Measurements from ENCODE around the gene PTCH2. TPM values are rescaled to one million over a fixed set of nuclear protein-coding genes. Genes with fewer than 3 reads are reported as not detected.
A peak's percentile ranks its signal among the peaks of the same experiment; 100 is the strongest.

The PTCH2 gene, protein sequence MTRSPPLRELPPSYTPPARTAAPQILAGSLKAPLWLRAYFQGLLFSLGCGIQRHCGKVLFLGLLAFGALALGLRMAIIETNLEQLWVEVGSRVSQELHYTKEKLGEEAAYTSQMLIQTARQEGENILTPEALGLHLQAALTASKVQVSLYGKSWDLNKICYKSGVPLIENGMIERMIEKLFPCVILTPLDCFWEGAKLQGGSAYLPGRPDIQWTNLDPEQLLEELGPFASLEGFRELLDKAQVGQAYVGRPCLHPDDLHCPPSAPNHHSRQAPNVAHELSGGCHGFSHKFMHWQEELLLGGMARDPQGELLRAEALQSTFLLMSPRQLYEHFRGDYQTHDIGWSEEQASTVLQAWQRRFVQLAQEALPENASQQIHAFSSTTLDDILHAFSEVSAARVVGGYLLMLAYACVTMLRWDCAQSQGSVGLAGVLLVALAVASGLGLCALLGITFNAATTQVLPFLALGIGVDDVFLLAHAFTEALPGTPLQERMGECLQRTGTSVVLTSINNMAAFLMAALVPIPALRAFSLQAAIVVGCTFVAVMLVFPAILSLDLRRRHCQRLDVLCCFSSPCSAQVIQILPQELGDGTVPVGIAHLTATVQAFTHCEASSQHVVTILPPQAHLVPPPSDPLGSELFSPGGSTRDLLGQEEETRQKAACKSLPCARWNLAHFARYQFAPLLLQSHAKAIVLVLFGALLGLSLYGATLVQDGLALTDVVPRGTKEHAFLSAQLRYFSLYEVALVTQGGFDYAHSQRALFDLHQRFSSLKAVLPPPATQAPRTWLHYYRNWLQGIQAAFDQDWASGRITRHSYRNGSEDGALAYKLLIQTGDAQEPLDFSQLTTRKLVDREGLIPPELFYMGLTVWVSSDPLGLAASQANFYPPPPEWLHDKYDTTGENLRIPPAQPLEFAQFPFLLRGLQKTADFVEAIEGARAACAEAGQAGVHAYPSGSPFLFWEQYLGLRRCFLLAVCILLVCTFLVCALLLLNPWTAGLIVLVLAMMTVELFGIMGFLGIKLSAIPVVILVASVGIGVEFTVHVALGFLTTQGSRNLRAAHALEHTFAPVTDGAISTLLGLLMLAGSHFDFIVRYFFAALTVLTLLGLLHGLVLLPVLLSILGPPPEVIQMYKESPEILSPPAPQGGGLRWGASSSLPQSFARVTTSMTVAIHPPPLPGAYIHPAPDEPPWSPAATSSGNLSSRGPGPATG
- 1 to 10 TPM in 1 of 2 donors, under 1 TPM in 1; 0.64 to 1.1 TPM for total RNA-seq

DNA sequence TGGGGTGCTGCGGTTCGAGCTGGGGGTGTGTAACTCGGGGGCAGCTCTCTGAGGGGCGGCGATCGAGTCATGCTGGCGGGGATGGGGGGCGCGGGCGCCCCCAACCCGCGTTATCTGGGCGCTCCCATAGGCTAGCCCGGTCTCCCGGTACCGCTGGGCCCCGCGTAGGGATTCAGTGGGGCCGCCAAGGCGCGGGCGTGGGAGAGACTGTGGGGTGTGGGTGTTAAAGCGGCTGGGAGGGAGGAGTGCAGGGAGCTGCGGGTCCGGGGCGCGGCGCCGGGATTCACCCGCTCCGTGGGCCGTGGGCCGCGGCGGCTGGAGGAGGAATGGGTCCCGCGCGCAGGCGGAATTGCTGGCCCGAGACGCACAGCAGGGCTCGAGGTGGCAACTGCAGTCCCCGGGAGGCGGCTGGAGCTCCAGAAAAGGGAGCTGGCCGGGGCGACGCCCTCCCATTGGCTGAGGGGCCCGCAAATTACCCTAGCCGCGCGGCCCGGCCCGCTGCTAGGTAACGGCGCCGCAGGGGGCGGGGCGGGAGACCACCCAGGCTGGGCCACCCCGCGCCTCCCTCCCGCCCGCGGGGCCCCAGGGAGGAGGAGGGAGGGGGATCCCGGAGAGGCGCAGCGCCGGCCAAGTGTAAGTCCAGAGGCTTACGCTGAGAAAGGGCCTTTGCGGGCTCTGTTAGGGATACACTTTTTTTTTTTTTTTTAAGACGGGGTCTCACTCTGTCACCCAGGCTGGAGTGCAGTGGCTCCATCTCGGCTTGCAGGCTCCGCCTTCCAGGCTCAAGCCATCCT, at the start of gene PTCH2:
PTCH2 (minus strand) TSS at position 392 of the 794 bp plus-strand sequence; CDS start at position 71, 321 bp downstream.
- Mint-ChIP-seq H3K27me3 (peaks cover 22% of the 10 kb centered on the region), H3K4me1 (no peaks in the 10 kb centered on the region), H3K9me3 (no peaks in the 10 kb centered on the region), H3K4me3 (peak within 1 kb of the TSS; percentile 22), H3K36me3 (ENCODE audit: low read depth) (no peaks in the 10 kb centered on the region), H3K27ac (no peak within 1 kb of the TSS)
- ATAC-seq (replicated peaks): peak; percentile 45

DNA sequence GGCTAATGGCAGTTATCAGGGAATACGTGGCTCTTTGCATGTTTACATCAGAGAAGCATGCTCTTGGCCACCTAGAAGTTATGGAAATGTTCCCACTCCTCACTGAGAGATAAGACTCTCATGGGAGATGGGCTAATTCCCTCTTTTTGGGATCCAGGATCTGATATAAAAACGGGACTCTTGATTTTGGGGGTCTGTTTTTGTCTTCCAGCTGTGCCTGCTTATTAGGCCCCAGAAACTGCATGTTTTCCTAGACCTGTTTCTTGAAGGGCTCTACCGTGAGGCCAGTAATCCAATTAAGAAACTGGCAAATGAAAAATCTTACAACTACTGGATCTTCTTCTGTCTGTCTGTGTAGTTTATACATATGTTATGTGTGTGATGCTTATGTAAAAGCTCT, 47.0 kb upstream of the PTCH2 start:
- peaks cover 3% of the 10 kb centered on the region for H3K9me3 Mint-ChIP-seq
- peaks cover 59% of the 10 kb centered on the region for H3K36me3 Mint-ChIP-seq (ENCODE audit: low read depth)
- no peaks in the 10 kb centered on the region for H3K27me3 Mint-ChIP-seq
- no peak overlapping the region for H3K27ac Mint-ChIP-seq
- H3K4me1 Mint-ChIP-seq: no peaks in the 10 kb centered on the region
- no peak for ATAC-seq (replicated peaks)
- no peak overlapping the region for H3K4me3 Mint-ChIP-seq

DNA sequence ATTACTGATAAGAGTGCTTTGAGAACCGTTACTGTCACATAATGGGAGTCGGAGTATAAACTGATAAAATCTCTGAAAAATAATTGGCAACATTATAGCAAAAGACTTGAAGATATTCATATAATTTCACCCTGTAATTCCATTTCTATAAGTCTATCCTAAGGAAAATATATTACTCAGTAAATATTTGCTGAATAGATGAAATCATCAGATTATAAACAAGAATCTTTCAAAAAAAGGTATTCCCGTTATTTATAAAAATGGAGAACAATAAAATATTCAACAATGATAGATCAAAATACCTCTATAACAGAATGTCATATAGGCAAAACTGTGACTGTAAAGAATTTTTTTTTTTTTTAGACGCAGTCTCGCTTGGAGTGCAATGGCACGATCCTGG, 42.4 kb upstream of the PTCH2 start:
- Mint-ChIP-seq H3K36me3 (ENCODE audit: low read depth) (peaks cover 79% of the 10 kb centered on the region), H3K9me3 (peaks cover 3% of the 10 kb centered on the region)
- no peak for ATAC-seq (replicated peaks)

DNA sequence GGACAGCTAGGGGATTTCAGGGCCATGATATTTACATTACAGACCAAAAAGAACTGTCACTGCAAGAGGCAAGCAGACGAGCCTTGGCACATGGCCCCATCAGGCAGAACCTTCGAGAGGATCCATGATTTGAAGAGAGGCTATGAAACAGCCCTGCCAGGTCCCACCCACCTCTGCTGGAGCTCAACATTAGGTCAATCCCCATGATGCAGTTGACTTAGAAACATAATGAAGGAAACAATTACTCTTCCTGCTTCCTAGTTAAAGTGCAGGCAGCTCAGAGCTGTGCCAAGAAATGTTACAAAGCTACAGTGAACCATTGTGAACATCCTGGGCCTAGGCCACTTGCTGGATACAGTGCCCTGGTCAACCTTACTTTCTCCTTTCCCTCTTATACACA, 41.7 kb upstream of the PTCH2 start:
- ATAC-seq (replicated peaks): no peak
- Mint-ChIP-seq H3K9me3 (peaks cover 3% of the 10 kb centered on the region), H3K27me3 (no peaks in the 10 kb centered on the region), H3K27ac (no peak overlapping the region), H3K36me3 (ENCODE audit: low read depth) (peaks cover 79% of the 10 kb centered on the region), H3K4me1 (no peaks in the 10 kb centered on the region), H3K4me3 (no peak overlapping the region)

More for the DNA sequence above, 42.4 kb upstream of the PTCH2 start:
- Mint-ChIP-seq H3K27ac (no peak overlapping the region), H3K4me3 (no peak overlapping the region), H3K4me1 (no peaks in the 10 kb centered on the region), H3K27me3 (no peaks in the 10 kb centered on the region)

DNA sequence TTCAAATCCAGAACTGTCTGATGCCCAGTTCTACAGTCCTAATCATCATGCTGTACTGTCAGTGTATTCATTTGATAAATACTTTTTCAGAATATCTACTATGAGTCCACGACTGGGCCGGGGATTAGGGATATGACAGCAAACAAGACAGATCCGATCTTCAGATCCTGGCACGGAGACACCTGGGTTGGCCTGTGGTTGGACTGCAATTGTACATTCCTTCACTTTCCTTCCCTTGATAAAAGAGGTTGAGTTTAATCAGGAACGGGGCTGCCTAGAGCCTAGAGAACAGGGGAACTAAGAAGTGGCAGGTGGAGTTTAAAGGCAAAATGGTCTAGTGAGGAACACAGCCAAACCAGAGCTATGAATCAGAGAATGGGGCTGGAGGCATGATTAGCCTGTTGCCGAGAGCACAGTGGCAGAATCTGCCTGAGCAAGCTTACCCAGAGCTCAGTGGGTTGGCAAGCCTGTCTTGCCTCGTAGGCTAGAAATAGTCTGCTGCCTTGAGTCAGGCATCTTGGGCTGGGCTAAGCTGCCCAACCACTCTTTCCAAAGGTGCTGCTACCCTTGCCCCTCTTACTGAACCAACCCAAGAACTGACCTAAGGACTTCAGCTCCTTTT, 38.1 kb upstream of the PTCH2 start:
- H3K4me1 Mint-ChIP-seq: no peaks in the 10 kb centered on the region
- H3K27me3 Mint-ChIP-seq: no peaks in the 10 kb centered on the region
- peak overlapping the region; percentile 4 for H3K27ac Mint-ChIP-seq
- H3K4me3 Mint-ChIP-seq: no peak overlapping the region
- peaks cover 72% of the 10 kb centered on the region for H3K36me3 Mint-ChIP-seq (ENCODE audit: low read depth)
- H3K9me3 Mint-ChIP-seq: no peaks in the 10 kb centered on the region
- no peak for ATAC-seq (replicated peaks)

DNA sequence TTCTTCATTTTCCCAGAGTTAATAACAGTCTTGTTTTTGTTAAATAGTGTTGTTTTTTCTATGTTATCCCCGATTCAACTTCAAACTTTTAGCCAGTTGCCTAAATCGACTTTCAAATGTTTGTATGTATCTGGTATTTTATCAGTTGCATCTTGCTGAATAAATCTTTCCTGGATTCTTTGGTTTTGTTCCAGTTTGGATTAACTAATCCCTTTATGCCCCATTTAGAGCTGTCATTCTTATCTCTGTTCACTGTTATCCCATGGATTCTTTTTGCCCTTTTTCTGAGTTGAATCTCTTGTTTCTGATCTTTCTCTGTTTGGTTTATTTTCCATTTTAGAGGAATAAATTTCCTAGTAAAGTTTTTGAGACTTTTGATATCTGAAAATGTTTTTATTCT, 31.1 kb upstream of the PTCH2 start:
- Mint-ChIP-seq H3K4me1 (no peaks in the 10 kb centered on the region), H3K27ac (peak overlapping the region; percentile 47), H3K4me3 (no peak overlapping the region), H3K36me3 (ENCODE audit: low read depth) (peaks cover 55% of the 10 kb centered on the region), H3K27me3 (no peaks in the 10 kb centered on the region), H3K9me3 (no peaks in the 10 kb centered on the region)
- ATAC-seq (replicated peaks): no peak

DNA sequence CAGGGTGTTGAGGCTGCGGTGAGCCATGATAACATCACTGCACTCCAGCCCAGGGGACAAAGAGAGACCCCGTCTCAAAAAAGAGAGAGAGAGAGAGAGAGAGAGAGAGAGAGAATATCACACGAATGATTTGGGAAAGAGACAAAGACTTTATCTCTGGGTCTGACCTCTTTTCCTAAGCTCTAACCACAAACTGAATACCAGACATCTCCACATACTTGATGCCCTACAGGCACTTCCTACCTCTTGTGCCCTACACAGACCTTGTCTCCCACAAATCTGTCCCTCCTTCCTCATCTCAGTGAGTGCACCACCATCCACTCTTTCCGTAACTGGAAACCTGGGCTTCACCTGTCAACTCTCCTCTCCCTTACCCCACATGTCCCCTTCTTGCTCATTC, 27.0 kb upstream of the PTCH2 start:
- Mint-ChIP-seq H3K27ac (peak overlapping the region; percentile 2), H3K9me3 (no peaks in the 10 kb centered on the region), H3K36me3 (ENCODE audit: low read depth) (peaks cover 59% of the 10 kb centered on the region), H3K4me1 (no peaks in the 10 kb centered on the region), H3K27me3 (no peaks in the 10 kb centered on the region), H3K4me3 (no peak overlapping the region)
- ATAC-seq (replicated peaks): no peak

DNA sequence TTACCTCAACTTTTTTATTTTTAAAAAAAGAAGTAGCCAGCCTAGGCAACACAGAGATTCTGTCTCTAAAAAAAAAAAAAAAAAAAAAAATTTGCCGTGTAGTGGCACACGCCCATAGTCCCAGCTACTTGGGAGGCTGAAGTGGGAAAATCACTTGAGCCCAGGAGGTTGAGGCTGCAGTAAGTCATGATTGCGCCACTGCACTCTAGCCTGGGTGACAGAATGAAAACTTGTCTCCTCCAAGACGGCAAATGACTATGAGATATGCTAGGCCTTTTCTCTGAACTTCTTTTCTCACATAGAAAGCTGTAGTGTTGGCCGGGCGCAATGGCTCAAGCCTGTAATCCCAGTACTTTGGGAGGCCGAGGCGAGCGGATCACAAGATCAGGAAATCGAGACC, 24.7 kb upstream of the PTCH2 start:
- H3K4me3 Mint-ChIP-seq: no peak overlapping the region
- H3K36me3 Mint-ChIP-seq (ENCODE audit: low read depth): peaks cover 59% of the 10 kb centered on the region
- H3K27ac Mint-ChIP-seq: no peak overlapping the region
- H3K9me3 Mint-ChIP-seq: no peaks in the 10 kb centered on the region
- no peaks in the 10 kb centered on the region for H3K4me1 Mint-ChIP-seq
- no peak for ATAC-seq (replicated peaks)
- H3K27me3 Mint-ChIP-seq: no peaks in the 10 kb centered on the region

DNA sequence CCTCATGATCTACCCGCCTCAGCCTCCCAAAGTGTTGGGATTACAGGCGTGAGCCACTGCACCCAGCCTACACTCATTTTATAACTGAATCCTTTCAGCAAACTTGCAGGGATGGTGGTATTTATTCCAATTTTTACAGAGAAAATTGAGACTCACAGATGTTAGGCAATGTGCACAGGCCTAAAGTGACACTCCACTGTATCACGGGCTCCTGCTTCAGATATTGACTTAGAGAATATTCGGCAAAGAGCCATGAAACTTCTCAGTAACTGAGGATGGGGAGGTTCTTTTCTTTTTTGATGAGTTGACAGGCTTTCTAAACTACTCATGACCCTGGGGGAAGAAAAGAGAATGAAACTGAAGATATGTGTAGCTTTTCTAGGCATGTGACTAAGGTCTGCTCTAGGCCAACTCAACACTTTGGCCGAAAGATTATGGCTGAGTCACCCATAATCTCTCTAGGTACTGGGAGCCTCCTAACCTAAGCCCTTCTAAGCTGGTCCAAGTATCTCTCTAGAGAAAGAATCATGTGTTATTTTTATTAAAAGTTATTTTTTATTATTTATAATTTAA, 19.9 kb upstream of the PTCH2 start:
- peak; percentile 88 for ATAC-seq (replicated peaks)
- H3K27ac Mint-ChIP-seq: no peak overlapping the region
- no peaks in the 10 kb centered on the region for H3K9me3 Mint-ChIP-seq

DNA sequence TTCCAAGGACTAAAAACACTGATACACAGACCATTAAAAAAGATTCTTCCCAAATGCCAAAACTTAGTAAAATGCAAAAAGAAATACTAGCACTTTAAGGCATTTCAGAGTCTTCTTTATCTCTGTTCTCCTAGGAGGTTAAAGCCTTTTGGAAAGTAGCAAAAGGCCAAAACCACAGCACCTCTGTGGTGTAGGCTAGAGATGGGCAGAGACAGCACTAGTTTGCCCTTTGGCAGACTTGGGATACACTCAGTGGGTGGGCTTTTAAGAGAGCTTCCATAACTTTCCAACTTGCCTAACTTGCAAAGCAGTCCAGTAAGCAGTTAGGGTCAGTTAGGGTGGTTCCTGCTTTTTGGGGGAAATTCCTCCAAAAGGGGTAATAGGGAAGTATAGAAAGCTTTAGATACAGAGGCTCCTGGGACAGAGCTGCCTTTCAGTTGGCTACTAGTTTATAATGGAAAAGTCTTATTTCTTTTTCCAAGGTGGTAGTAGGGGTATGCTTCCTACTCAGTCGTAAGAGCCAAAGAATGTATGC, 17.9 kb upstream of the PTCH2 start:
- no peaks in the 10 kb centered on the region for H3K27me3 Mint-ChIP-seq
- peaks cover under 1% of the 10 kb centered on the region for H3K4me1 Mint-ChIP-seq
- ATAC-seq (replicated peaks): no peak
- H3K36me3 Mint-ChIP-seq (ENCODE audit: low read depth): peaks cover 40% of the 10 kb centered on the region
- H3K9me3 Mint-ChIP-seq: no peaks in the 10 kb centered on the region
- no peak overlapping the region for H3K4me3 Mint-ChIP-seq
- H3K27ac Mint-ChIP-seq: no peak overlapping the region

More for the DNA sequence above, 19.9 kb upstream of the PTCH2 start:
- Mint-ChIP-seq H3K27me3 (no peaks in the 10 kb centered on the region), H3K4me3 (no peak overlapping the region), H3K4me1 (no peaks in the 10 kb centered on the region), H3K36me3 (ENCODE audit: low read depth) (peaks cover 34% of the 10 kb centered on the region)

DNA sequence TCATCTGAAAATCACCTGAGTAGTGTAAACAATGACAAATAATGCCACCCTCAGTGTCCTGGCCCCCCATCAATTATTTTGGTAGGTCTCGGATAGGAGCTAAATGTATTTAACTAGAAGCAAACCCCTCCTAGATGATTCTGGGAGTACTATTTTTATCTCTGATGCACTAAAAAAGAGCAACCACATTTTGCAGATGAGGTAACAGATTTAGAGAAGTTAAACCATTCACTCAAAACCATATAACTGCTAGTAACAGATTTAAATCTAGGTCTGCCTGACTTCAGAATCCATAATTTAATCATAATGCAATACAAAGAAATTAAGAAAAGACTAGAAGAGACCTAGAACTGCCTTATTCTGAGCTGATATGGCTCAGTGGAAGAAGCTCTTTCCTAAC, 17.3 kb upstream of the PTCH2 start:
- H3K36me3 Mint-ChIP-seq (ENCODE audit: low read depth): peaks cover 46% of the 10 kb centered on the region
- no peaks in the 10 kb centered on the region for H3K9me3 Mint-ChIP-seq
- no peak overlapping the region for H3K27ac Mint-ChIP-seq
- no peak for ATAC-seq (replicated peaks)
- no peak overlapping the region for H3K4me3 Mint-ChIP-seq
- H3K27me3 Mint-ChIP-seq: no peaks in the 10 kb centered on the region
- H3K4me1 Mint-ChIP-seq: peaks cover 5% of the 10 kb centered on the region

DNA sequence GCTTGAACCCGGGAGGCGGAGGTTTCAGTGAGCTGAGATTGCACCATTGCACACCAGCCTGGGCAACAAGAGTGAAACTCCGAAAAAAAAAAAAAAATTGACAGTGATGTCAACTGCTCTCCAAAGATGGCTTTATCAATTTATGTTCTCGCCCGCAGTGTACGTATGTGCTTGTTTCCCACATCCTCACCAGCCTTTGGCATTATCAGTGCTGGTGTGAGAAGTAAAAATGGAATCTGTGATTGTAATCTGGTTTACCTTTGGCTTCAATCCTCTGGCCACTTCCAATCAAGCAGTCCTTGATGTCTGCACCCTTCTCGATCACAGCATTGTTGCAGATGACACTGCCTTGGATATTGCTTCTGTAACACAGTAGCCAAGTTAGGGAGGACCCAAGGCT, 14.4 kb upstream of the PTCH2 start:
- no peak for ATAC-seq (replicated peaks)
- no peaks in the 10 kb centered on the region for H3K27me3 Mint-ChIP-seq
- H3K4me1 Mint-ChIP-seq: peaks cover 5% of the 10 kb centered on the region
- H3K27ac Mint-ChIP-seq: no peak overlapping the region
- H3K36me3 Mint-ChIP-seq (ENCODE audit: low read depth): peaks cover 53% of the 10 kb centered on the region
- H3K4me3 Mint-ChIP-seq: no peak overlapping the region
- no peaks in the 10 kb centered on the region for H3K9me3 Mint-ChIP-seq

DNA sequence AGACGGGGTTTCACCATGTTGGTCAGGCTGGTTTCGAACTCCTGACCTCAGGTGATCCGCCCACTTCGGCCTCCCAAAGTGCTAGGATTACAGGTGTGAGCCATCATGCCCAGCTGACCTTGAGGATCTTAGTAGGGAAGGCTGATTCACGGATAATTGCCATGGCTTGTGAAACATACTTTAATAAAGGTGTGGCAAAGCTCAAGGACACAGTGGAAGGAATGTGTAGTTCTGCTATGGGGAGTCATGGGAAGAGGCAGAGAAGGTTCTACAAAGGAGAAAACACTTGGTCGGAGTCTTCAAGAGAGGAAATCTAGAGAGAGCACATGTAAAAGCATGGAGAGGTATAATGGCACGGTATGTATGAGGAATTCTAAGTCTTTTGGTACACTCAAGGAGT, 12.7 kb upstream of the PTCH2 start:
- no peaks in the 10 kb centered on the region for H3K9me3 Mint-ChIP-seq

More for the DNA sequence above, 12.7 kb upstream of the PTCH2 start:
- ATAC-seq (replicated peaks): no peak
- no peak overlapping the region for H3K4me3 Mint-ChIP-seq
- peaks cover 58% of the 10 kb centered on the region for H3K36me3 Mint-ChIP-seq (ENCODE audit: low read depth)
- H3K4me1 Mint-ChIP-seq: peaks cover 5% of the 10 kb centered on the region
- H3K27ac Mint-ChIP-seq: no peak overlapping the region
- no peaks in the 10 kb centered on the region for H3K27me3 Mint-ChIP-seq

All from activated T-helper 17 cell treated with anti-CD3 and anti-CD28 coated beads, Interleukin-2, amount 50 U/mL, for 72 hours (primary cell).